HEK293 (cell line): Measurements from ENCODE around the gene NTSR1.

ENCODE experiments used
- CTCF ChIP-seq: fragments of 450-650 bp; formaldehyde crosslinking; IDR thresholded peaks from 2 replicates; pipeline ENCODE4 v1.5.1; 2016; ENCODE audit warnings: missing biosample characterization, missing genetic modification characterization
- HIC1 ChIP-seq: fragments of 450-650 bp; formaldehyde crosslinking; IDR thresholded peaks from 2 replicates; pipeline ENCODE4 v1.5.1; 2016; ENCODE audit warnings: missing biosample characterization, missing genetic modification characterization
- ZBTB7A ChIP-seq: fragments of 450-650 bp; formaldehyde crosslinking; IDR thresholded peaks from 2 replicates; pipeline ENCODE4 v1.5.1; 2016; ENCODE audit warnings: low read depth, missing biosample characterization, missing genetic modification characterization
- ZNF146 ChIP-seq: fragments of 450-650 bp; formaldehyde crosslinking; IDR thresholded peaks from 2 replicates; pipeline ENCODE4 v1.5.1; 2016; ENCODE audit warnings: missing biosample characterization, missing genetic modification characterization
- ZNF175 ChIP-seq: fragments of 450-650 bp; formaldehyde crosslinking; IDR thresholded peaks from 2 replicates; pipeline ENCODE4 v1.5.1; 2016; ENCODE audit warnings: missing biosample characterization, missing genetic modification characterization
- ZNF549 ChIP-seq: fragments of 450-650 bp; IDR thresholded peaks from 2 replicates; pipeline ENCODE4 v1.5.1; 2018; ENCODE audit warnings: missing biosample characterization, missing genetic modification characterization, mild to moderate bottlenecking, inconsistent platforms, moderate library complexity

GRCh38 chr20:62730481-62730880 lies 21.8 kb downstream of the NTSR1 start:
- no peak for TF ChIP-seq CTCF (tag by site-specific recombination)
- no peak for TF ChIP-seq HIC1 (tag by site-specific recombination)
- no peak for TF ChIP-seq ZBTB7A
- TF ChIP-seq ZNF549, result no peak
- TF ChIP-seq ZNF146 (tag by site-specific recombination), result no peak
- no peak for TF ChIP-seq ZNF175
